Endodermal cell (in vitro differentiated cells): ENCODE results near the gene GRM7. TPM values are rescaled to one million over a fixed set of nuclear protein-coding genes. Genes with fewer than 3 reads are reported as not detected.

Experiments
- DNase-seq: peaks from one replicate; pipeline ENCODE4 v3.0.0-alpha.2; 2017
- H3K27ac ChIP-seq: 2 replicates; pipeline ENCODE4 v1.5.1; 2013; ENCODE audit warnings: mild to moderate bottlenecking, low read depth, low read length, moderate library complexity
- H3K27me3 ChIP-seq: 2 replicates; pipeline ENCODE4 v1.6.1; 2013; ENCODE audit warnings: mild to moderate bottlenecking, low read length, moderate library complexity; ENCODE audit not compliant: insufficient read depth, control insufficient read depth, poor library complexity, severe bottlenecking
- H3K36me3 ChIP-seq: 2 replicates; pipeline ENCODE4 v1.7.0; 2013; ENCODE audit warnings: mild to moderate bottlenecking, low read length, moderate library complexity; ENCODE audit not compliant: control insufficient read depth, insufficient read depth
- H3K4me1 ChIP-seq: one replicate; pipeline ENCODE4 v1.7.0; 2013; ENCODE audit warnings: low read length; ENCODE audit not compliant: control insufficient read depth, insufficient read depth
- H3K4me3 ChIP-seq: 2 replicates; pipeline ENCODE4 v1.5.1; 2013; ENCODE audit warnings: mild to moderate bottlenecking, low read length, moderate library complexity
- H3K9ac ChIP-seq: 2 replicates; pipeline ENCODE4 v1.6.1; 2013; ENCODE audit warnings: mild to moderate bottlenecking, low read length, moderate library complexity; ENCODE audit not compliant: poor library complexity, severe bottlenecking; ENCODE audit errors: extremely low read depth
- H3K9me3 ChIP-seq: 2 replicates; pipeline ENCODE4 v1.6.1; 2013; ENCODE audit warnings: mild to moderate bottlenecking, low read length, moderate library complexity; ENCODE audit not compliant: control insufficient read depth
- H3K27ac Mint-ChIP-seq: 2 replicates; pipeline ENCODE4 v1.8.0; 2020; ENCODE audit warnings: mixed read lengths
- H3K27me3 Mint-ChIP-seq: 2 replicates; pipeline ENCODE4 v1.8.0; 2021; ENCODE audit warnings: mild to moderate bottlenecking, mixed read lengths; ENCODE audit not compliant: insufficient read depth
- H3K36me3 Mint-ChIP-seq: 2 replicates; pipeline ENCODE4 v1.8.0; 2020; ENCODE audit warnings: low read depth, mixed read lengths
- H3K4me1 Mint-ChIP-seq: 2 replicates; pipeline ENCODE4 v1.8.0; 2020; ENCODE audit warnings: mixed read lengths
- H3K4me3 Mint-ChIP-seq: 2 replicates; pipeline ENCODE4 v1.8.0; 2020; ENCODE audit warnings: mild to moderate bottlenecking, moderate library complexity, mixed read lengths
- H3K9me3 Mint-ChIP-seq: 2 replicates; pipeline ENCODE4 v1.8.0; 2020; ENCODE audit warnings: mild to moderate bottlenecking, mixed read lengths
- WGBS, 2 experiments: methylation state at CpG; one replicate each; pipeline versions ENCODE4 v1.1.5 to v1.1.7; 2013; ENCODE audit warnings: missing lambda C conversion rate in 2 of 2, mixed read lengths in 1 of 2; ENCODE audit not compliant: insufficient coverage in 1 of 2, insufficient read length in 1 of 2; 5-methylcytosine and 5-hydroxymethylcytosine counted together
- total RNA-seq, 2 donors: library from RNA; stranded (reverse); fragmentation: NEBNext Ultra II Directional in 1 of 2; extraction: Animal tissue kit (Norgen Biotek cat#: 25700) in 1 of 2; gene quantifications; 2 replicates in 1 of 2; 3 replicates in 1 of 2; pipeline ENCODE4 v1.2.1, GENCODE V29; 2021
- TF ChIP-seq, protein P1 (sequence below): fragments of 200-600 bp; sonication (generic); conservative IDR thresholded peaks from 2 replicates; pipeline ENCODE4 v1.5.0; 2021; ENCODE audit warnings: antibody characterized with exemption, mild to moderate bottlenecking

Gene GRM7
- total RNA-seq, 2 donors from 2014 or later = 0.11 to 0.73 TPM

DNA sequence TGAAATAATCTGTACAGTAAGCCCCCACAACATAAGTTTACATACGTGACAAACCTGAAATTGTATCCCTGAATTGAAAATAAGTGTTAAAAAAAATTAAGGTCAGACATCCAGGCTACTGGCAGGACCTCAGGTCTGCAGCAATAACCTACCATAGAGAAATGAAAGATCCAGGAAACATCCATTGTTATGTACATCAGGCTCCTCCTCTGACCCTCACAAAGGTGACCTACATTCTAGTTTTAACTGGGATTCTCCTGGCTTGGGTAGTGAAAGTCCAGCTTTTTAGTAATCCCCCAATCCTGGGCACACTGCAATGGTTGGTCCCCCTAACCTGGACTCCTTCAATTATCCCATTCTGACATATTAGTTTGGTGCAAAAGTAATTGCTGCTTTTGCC is 891.1 kb downstream of the GRM7 start:
- TF ChIP-seq, protein P1, sequence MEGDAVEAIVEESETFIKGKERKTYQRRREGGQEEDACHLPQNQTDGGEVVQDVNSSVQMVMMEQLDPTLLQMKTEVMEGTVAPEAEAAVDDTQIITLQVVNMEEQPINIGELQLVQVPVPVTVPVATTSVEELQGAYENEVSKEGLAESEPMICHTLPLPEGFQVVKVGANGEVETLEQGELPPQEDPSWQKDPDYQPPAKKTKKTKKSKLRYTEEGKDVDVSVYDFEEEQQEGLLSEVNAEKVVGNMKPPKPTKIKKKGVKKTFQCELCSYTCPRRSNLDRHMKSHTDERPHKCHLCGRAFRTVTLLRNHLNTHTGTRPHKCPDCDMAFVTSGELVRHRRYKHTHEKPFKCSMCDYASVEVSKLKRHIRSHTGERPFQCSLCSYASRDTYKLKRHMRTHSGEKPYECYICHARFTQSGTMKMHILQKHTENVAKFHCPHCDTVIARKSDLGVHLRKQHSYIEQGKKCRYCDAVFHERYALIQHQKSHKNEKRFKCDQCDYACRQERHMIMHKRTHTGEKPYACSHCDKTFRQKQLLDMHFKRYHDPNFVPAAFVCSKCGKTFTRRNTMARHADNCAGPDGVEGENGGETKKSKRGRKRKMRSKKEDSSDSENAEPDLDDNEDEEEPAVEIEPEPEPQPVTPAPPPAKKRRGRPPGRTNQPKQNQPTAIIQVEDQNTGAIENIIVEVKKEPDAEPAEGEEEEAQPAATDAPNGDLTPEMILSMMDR = no peak
- peaks cover 17% of the 10 kb centered on the region for H3K4me1 Mint-ChIP-seq
- H3K9me3 ChIP-seq = no peaks in the 10 kb centered on the region
- no peaks in the 10 kb centered on the region for H3K36me3 ChIP-seq
- H3K4me3 ChIP-seq = no peak overlapping the region
- H3K4me1 ChIP-seq = no peaks in the 10 kb centered on the region
- no peak for DNase-seq
- peaks cover 17% of the 10 kb centered on the region for H3K27me3 ChIP-seq
- H3K36me3 Mint-ChIP-seq = no peaks in the 10 kb centered on the region
- WGBS, 2 experiments = 100% methylated on average over 1 of the region's 1 CpG; no CpG with 5 or more reads in 1 of the 2 experiments
- no peak overlapping the region for H3K4me3 Mint-ChIP-seq
- H3K27me3 Mint-ChIP-seq = no peaks in the 10 kb centered on the region
- no peak overlapping the region for H3K27ac Mint-ChIP-seq
- no peak overlapping the region for H3K27ac ChIP-seq
- no peak overlapping the region for H3K9ac ChIP-seq
- H3K9me3 Mint-ChIP-seq = no peaks in the 10 kb centered on the region

DNA sequence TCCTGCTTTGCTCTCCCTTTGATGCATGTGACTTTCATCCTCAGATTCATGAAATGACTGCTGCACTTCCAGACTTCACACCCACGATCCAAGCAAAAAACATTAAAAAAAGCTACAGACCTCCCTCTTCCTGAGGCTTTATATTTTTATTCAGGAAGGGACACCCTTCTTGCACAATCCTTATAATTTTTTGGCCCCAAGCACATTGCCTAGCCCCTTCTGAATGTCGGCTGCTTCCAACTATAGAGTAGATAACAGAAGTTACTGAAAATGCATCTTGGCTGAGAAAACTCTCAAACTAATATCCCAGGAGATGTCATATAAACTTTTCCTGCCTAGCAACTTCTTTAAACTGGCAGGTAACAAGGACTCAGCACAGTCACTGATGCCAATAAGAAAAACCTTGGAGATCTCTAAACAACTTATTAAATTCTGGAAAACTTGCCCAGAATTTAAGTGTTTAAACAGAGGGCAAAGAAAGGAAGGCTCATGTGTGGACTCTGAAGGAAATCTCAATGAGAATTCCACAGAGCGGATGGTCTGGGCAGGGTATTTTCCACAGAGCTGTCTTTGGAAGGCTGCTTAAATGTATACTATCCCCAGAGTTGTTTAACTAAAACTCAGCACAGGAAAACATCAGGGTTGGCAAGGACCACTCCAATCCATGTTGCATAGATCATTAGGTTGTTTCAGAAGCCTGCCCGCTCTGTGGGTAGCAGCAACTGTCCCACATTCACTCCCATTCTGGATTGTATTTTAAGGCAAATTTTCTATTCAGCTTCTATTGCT is 893.9 kb downstream of the GRM7 start:
- no peak overlapping the region for H3K9ac ChIP-seq
- Mint-ChIP-seq H3K9me3 (peaks cover 10% of the 10 kb centered on the region), H3K27me3 (peaks cover 2% of the 10 kb centered on the region), H3K4me1 (peaks cover 28% of the 10 kb centered on the region), H3K4me3 (no peak overlapping the region), H3K36me3 (no peaks in the 10 kb centered on the region), H3K27ac (no peak overlapping the region)
- no peak overlapping the region for H3K27ac ChIP-seq
- H3K27me3 ChIP-seq = peaks cover 17% of the 10 kb centered on the region
- H3K9me3 ChIP-seq = peaks cover 4% of the 10 kb centered on the region
- H3K36me3 ChIP-seq = no peaks in the 10 kb centered on the region
- 88 to 94% methylated on average over 3 to 4 of the region's 4 CpGs for WGBS, 2 experiments
- DNase-seq = no peak
- no peak overlapping the region for H3K4me3 ChIP-seq
- H3K4me1 ChIP-seq = no peaks in the 10 kb centered on the region
- TF ChIP-seq, protein P1 = no peak

DNA sequence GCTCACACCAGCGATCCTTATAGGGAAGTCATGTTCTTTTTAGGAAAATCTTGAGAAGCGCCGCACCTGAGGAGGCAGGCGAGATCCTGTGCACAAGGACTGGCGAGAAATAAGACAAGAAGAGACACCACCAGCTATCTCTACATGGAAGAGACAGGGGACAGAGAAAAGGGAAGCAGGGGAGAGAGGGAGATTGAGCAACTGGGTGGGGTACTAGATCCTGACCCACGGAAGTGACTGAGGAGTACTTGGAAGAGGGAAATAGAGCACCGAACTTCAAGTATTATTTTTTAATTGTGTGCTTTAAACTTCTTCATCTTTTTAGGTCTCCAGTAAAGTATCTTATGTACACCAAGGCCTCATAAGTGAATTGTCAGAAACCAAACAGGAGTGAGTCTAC is 898.7 kb downstream of the GRM7 start:
- peaks cover 38% of the 10 kb centered on the region for H3K9me3 Mint-ChIP-seq

More for the DNA sequence above, 898.7 kb downstream of the GRM7 start:
- H3K9me3 ChIP-seq = peaks cover 25% of the 10 kb centered on the region
- H3K4me1 Mint-ChIP-seq = peaks cover 28% of the 10 kb centered on the region
- no peak overlapping the region for H3K4me3 Mint-ChIP-seq
- H3K36me3 ChIP-seq = no peaks in the 10 kb centered on the region
- no peak overlapping the region for H3K9ac ChIP-seq
- TF ChIP-seq, protein P1 = no peak
- H3K27me3 Mint-ChIP-seq = peaks cover 2% of the 10 kb centered on the region
- WGBS, 2 experiments = 94% methylated on average over 7 of the region's 7 CpGs; no CpG with 5 or more reads in 1 of the 2 experiments
- H3K4me1 ChIP-seq = no peaks in the 10 kb centered on the region
- peaks cover 12% of the 10 kb centered on the region for H3K27me3 ChIP-seq
- no peak for DNase-seq
- H3K4me3 ChIP-seq = no peak overlapping the region
- no peak overlapping the region for H3K27ac ChIP-seq
- peaks cover 8% of the 10 kb centered on the region for H3K36me3 Mint-ChIP-seq
- H3K27ac Mint-ChIP-seq = no peak overlapping the region
